Testis (tissue), 3 donors: ENCODE results near the gene FBN1. TPM values are rescaled to one million over a fixed set of nuclear protein-coding genes. Genes with fewer than 3 reads are reported as not detected.

Experiments used
- DNase-seq: peaks from one replicate; pipeline ENCODE4 v3.0.0-alpha.2; 2019
- H3K27ac ChIP-seq, 2 donors: fragments of 200-600 bp; sonication (generic); one replicate each; pipeline ENCODE4 v1.5.1; 2019
- H3K27me3 ChIP-seq: fragments of 200-600 bp; sonication (generic); one replicate; pipeline ENCODE4 v1.5.1; 2019
- H3K36me3 ChIP-seq: fragments of 200-600 bp; sonication (generic); one replicate; pipeline ENCODE4 v1.5.1; 2017; ENCODE audit warnings: low read depth; ENCODE audit errors: missing control alignments
- H3K4me1 ChIP-seq: fragments of 200-600 bp; sonication (generic); one replicate; pipeline ENCODE4 v1.5.1; 2019
- H3K4me3 ChIP-seq, 2 donors: fragments of 200-600 bp; sonication (generic); one replicate each; pipeline ENCODE4 v1.5.1; 2017 to 2019
- H3K9me3 ChIP-seq: fragments of 200-600 bp; sonication (generic); one replicate; pipeline ENCODE4 v1.5.1; 2017
- POLR2A ChIP-seq: fragments of 450-650 bp; IDR thresholded peaks from one replicate; pipeline ENCODE4 v1.6.1; 2017; ENCODE audit warnings: antibody characterized with exemption, mild to moderate bottlenecking, moderate library complexity
- WGBS, 2 donors: methylation state at CpG; one replicate each; pipeline ENCODE4 v1.1.5; 2018; 5-methylcytosine and 5-hydroxymethylcytosine counted together
- intact Hi-C: fragments of 100-400 bp; cut with DNase I; formaldehyde crosslinking; loops from one replicate; pipeline ENCODE4 v1.15.1; 2023; ENCODE audit warnings: low total_unique reads
- polyA plus RNA-seq: library from polyadenylated mRNA; stranded (reverse); fragments of 350-450 nt; fragmentation: Illumina TruSeq; extraction: RNeasy Lipid Tissue Mini Kit (QIAGEN cat#74804); gene quantifications from one replicate; pipeline ENCODE4 v1.2.3, GENCODE V29; 2014; ENCODE audit warnings: low read depth, low replicate concordance; ENCODE audit not compliant: insufficient read depth
- total RNA-seq, 2 donors: library from RNA; depleted of rRNA; stranded (reverse); fragments of >200 nt; gene quantifications; one replicate each; pipeline ENCODE4 v1.2.3, GENCODE V29; 2016
- TF ChIP-seq, protein P1 (sequence below), 3 experiments: fragments of 450-650 bp in 2 of 3; fragments of 200-600 bp in 1 of 3; sonication (generic) in 1 of 3; IDR thresholded peaks; one replicate each; pipeline ENCODE4 v1.5.1; 2016 to 2019; ENCODE audit warnings: antibody characterized with exemption in 3 of 3, mild to moderate bottlenecking in 2 of 3, moderate library complexity in 1 of 3

FBN1 gene
- total and polyA plus RNA-seq, 3 donors from 2014 or later, result 48.5 to 77.1 (median 68.7) TPM

DNA sequence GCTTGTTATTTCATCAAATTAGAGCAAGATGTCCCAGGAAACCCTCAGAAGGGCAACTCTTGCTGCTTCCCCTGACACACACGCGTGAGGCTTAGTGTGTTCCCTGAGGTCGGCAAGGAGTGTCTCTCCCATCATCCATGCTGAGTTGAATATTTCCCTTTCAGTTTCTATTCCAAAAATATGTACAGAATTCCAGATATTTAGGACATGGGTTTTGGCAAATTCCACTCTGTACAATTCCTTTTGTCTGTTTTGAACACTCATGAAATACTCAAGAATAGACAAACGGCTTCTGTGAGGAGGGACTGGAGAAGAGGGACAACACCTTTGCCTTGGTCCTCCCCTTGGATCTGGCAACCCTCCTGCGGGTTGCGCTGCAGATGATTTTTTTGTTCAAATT is 176.2 kb downstream of the FBN1 start:
- TF ChIP-seq, protein P1, sequence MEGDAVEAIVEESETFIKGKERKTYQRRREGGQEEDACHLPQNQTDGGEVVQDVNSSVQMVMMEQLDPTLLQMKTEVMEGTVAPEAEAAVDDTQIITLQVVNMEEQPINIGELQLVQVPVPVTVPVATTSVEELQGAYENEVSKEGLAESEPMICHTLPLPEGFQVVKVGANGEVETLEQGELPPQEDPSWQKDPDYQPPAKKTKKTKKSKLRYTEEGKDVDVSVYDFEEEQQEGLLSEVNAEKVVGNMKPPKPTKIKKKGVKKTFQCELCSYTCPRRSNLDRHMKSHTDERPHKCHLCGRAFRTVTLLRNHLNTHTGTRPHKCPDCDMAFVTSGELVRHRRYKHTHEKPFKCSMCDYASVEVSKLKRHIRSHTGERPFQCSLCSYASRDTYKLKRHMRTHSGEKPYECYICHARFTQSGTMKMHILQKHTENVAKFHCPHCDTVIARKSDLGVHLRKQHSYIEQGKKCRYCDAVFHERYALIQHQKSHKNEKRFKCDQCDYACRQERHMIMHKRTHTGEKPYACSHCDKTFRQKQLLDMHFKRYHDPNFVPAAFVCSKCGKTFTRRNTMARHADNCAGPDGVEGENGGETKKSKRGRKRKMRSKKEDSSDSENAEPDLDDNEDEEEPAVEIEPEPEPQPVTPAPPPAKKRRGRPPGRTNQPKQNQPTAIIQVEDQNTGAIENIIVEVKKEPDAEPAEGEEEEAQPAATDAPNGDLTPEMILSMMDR (IDR thresholded peaks at IDR 0.05), result no peak
- no peak for TF ChIP-seq POLR2A
- no peak for DNase-seq
- Histone ChIP-seq H3K27ac (peak overlapping the region in 1 of 2 donors; percentile 21), H3K36me3 (no peaks in the 10 kb centered on the region), H3K9me3 (no peaks in the 10 kb centered on the region), H3K27me3 (no peaks in the 10 kb centered on the region), H3K4me1 (peaks cover 7% of the 10 kb centered on the region), H3K4me3 (no peak overlapping the region)
- intact Hi-C loops, result no loop called here
- WGBS, 2 donors, result 77 to 83% methylated on average over 6 of the region's 6 CpGs

DNA sequence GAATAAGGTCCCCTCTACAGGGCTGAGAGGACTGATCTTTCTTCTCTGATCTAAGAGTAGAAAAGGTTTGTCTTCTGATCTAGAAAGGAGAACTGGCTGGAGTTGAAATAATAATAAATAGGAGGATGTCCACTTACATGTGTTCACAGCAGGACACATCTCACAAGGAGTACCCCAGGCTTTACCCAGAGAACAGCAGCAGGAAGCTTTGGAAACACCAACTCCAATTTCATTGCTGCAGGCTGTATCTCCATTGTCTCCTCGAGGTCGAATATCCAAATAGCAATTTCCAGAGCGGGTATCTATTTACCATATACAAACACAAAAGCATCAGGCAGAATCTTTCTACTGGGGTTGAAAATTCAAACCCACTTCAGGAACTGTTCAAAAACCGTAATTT is 177.7 kb downstream of the FBN1 start:
- H3K36me3 ChIP-seq, result no peaks in the 10 kb centered on the region
- 89 to 90% methylated on average over 4 of the region's 4 CpGs for WGBS, 2 donors

DNA sequence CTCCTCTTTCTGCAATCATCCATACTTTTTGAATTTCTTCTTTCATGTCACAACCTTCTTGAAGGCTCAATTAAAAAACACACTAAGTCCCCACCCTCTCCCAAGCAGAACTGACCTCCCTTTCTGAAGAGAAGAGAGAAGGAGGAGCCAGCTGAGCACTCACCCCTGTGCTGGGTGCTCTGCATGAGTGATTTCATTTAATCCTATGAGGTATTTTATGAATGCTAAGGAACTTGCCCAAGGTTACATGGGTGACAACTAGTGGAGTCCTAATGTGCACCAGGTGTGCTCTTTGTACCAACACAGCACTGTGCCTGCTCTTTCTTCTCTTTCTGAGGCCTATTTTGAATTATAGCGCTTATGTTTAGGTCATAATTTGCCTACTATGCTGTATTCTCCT is 178.7 kb downstream of the FBN1 start:
- Histone ChIP-seq H3K4me1 (peaks cover 7% of the 10 kb centered on the region), H3K36me3 (no peaks in the 10 kb centered on the region), H3K4me3 (no peak overlapping the region), H3K27me3 (no peaks in the 10 kb centered on the region), H3K27ac (peak overlapping the region in 1 of 2 donors; percentile 37), H3K9me3 (no peaks in the 10 kb centered on the region)
- TF ChIP-seq POLR2A, result no peak
- TF ChIP-seq, protein P1 (IDR thresholded peaks at IDR 0.05), result no peak
- no peak for DNase-seq
- intact Hi-C loops, result no loop called here
- 92 to 100% methylated on average over 1 of the region's 1 CpG for WGBS, 2 donors

More for the DNA sequence above, 177.7 kb downstream of the FBN1 start:
- peaks cover 7% of the 10 kb centered on the region for H3K4me1 ChIP-seq
- no peak for DNase-seq
- H3K27me3 ChIP-seq, result no peaks in the 10 kb centered on the region
- H3K27ac ChIP-seq, result peak overlapping the region in 1 of 2 donors; percentile 37
- TF ChIP-seq, protein P1 (IDR thresholded peaks at IDR 0.05), result no peak
- intact Hi-C loops, result no loop called here
- no peak overlapping the region for H3K4me3 ChIP-seq
- no peaks in the 10 kb centered on the region for H3K9me3 ChIP-seq

DNA sequence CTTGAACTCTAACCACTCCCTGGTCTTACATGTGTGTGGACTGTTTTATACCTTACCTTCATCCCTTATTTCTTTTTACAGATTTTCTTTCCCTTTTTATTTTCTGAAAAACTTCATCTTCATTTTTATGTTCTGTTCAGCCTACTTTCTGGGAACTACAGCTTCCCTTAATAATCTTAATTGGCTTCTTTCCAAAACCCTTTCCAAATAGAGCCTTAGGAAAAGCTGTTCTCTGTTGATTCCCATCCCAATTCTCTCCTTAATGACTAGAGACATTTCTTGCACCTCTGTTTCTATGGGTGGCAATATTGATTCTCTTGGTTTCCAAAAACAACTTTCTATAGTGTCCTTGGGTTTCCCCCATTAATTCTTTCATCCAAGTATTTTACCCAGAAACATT is 179.4 kb downstream of the FBN1 start:
- intact Hi-C loops, result no loop called here
- no peaks in the 10 kb centered on the region for H3K36me3 ChIP-seq
- no peak overlapping the region for H3K4me3 ChIP-seq
- peak overlapping the region in 1 of 2 donors; percentile 54 for H3K27ac ChIP-seq
- DNase-seq, result no peak
- TF ChIP-seq, protein P1 (IDR thresholded peaks at IDR 0.05), result no peak
- TF ChIP-seq POLR2A, result no peak
- no peaks in the 10 kb centered on the region for H3K27me3 ChIP-seq
- peaks cover 7% of the 10 kb centered on the region for H3K4me1 ChIP-seq
- no peaks in the 10 kb centered on the region for H3K9me3 ChIP-seq

DNA sequence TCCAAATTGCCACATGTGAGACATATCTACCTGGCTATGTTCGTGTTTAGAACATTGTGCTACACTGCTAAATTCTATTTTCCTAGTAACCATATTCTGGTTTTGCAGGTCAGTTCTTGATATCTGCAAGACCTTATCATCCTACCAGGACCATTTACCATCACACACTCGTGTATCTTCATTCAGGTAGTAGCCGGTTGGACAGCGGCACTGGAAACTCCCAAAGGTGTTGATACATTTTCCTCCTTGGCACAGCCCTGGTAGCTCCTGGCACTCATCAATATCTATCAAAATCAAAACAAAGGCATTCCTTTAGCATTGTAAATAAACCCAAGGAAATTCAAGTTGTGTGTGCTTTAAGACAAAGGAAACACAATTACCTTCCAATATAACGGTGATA is 180.1 kb downstream of the FBN1 start:
- TF ChIP-seq, protein P1 (IDR thresholded peaks at IDR 0.05), result no peak
- no peak for TF ChIP-seq POLR2A
- no peak for DNase-seq
- WGBS, 2 donors, result 77% methylated on average over 5 of the region's 5 CpGs
- H3K4me1 ChIP-seq, result peaks cover 7% of the 10 kb centered on the region
- H3K36me3 ChIP-seq, result no peaks in the 10 kb centered on the region
- H3K9me3 ChIP-seq, result no peaks in the 10 kb centered on the region
- no peaks in the 10 kb centered on the region for H3K27me3 ChIP-seq
- intact Hi-C loops, result no loop called here
- H3K4me3 ChIP-seq, result no peak overlapping the region
- peak overlapping the region in 1 of 2 donors; percentile 54 for H3K27ac ChIP-seq
